Neural cell (in vitro differentiated cells): ENCODE measurements around the gene PTDSS2.

Experiments used
- CTCF ChIP-seq: fragments of 450-650 bp; IDR thresholded peaks from 2 replicates; pipeline ENCODE4 v1.5.1; 2014; ENCODE audit warnings: antibody characterized with exemption, mild to moderate bottlenecking, moderate library complexity; ENCODE audit not compliant: poor library complexity, severe bottlenecking
- EZH2 ChIP-seq: fragments of 200-600, 300-800 bp; shearing (Covaris generic), sonication (generic); IDR thresholded peaks from 2 replicates; pipeline ENCODE4 v1.6.1; 2014; ENCODE audit warnings: antibody characterized with exemption, low read length, borderline replicate concordance, mild to moderate bottlenecking; ENCODE audit not compliant: insufficient read depth, poor library complexity, severe bottlenecking
- RAD21 ChIP-seq: fragments of 450-650 bp; conservative IDR thresholded peaks from 2 replicates; pipeline ENCODE4 v1.6.1; 2014; ENCODE audit warnings: antibody characterized with exemption, mild to moderate bottlenecking, moderate library complexity

GRCh38 chr11:532986-533585 is 83.0 kb downstream of the PTDSS2 start:
- TF ChIP-seq CTCF (no peak), RAD21 (no peak), EZH2 (no peak)
